Activated CD4-positive, alpha-beta T cell treated with anti-CD3 and anti-CD28 coated beads, Interleukin-2, Interleukin-4, amounts not matched to agents 100 ng/mL and 50 ng/mL, durations not matched to agents 16 hours and 8 hours (primary cell): ENCODE results near the gene CTDP1.
A peak's percentile ranks its signal among the peaks of the same experiment; 100 is the strongest.

Experiments
- DNase-seq: peaks from one replicate; pipeline ENCODE4 v3.0.0-alpha.2; 2020; ENCODE audit warnings: low spot score

The CTDP1 gene, protein sequence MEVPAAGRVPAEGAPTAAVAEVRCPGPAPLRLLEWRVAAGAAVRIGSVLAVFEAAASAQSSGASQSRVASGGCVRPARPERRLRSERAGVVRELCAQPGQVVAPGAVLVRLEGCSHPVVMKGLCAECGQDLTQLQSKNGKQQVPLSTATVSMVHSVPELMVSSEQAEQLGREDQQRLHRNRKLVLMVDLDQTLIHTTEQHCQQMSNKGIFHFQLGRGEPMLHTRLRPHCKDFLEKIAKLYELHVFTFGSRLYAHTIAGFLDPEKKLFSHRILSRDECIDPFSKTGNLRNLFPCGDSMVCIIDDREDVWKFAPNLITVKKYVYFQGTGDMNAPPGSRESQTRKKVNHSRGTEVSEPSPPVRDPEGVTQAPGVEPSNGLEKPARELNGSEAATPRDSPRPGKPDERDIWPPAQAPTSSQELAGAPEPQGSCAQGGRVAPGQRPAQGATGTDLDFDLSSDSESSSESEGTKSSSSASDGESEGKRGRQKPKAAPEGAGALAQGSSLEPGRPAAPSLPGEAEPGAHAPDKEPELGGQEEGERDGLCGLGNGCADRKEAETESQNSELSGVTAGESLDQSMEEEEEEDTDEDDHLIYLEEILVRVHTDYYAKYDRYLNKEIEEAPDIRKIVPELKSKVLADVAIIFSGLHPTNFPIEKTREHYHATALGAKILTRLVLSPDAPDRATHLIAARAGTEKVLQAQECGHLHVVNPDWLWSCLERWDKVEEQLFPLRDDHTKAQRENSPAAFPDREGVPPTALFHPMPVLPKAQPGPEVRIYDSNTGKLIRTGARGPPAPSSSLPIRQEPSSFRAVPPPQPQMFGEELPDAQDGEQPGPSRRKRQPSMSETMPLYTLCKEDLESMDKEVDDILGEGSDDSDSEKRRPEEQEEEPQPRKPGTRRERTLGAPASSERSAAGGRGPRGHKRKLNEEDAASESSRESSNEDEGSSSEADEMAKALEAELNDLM

GRCh38 chr18:79679552-79680099 is at the start of gene CTDP1:
Gene CTDP1 (plus strand): TSS chr18:79679803. CDS start chr18:79679948, 145 bp downstream.
- peak; percentile 88 for DNase-seq

- no peak for DNase-seq
Measured at GRCh38 chr18:79630281-79631095, 49.1 kb upstream of the CTDP1 start.

DNA sequence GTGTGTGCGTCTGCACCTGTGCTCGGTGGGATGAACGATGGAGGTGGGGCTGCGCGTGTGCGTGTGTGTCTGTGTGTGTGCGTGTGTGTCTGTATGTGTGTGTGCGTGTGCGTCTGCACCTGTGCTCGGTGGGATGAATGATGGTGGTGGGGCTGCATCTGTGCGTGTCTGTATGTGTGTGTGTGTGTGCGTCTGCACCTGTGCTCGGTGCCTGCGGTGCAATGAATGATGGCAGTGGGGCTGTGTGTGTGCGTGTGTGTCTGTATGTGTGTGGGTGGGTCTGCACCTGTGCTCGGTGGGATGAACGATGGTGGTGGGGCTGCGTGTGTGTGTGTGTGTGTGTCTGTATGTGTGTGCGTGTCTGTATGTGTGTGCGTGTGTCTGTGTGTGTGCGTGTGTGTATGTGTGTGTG is 48.5 kb upstream of the CTDP1 start:
- DNase-seq, result no peak

- DNase-seq, result no peak
Measured at GRCh38 chr18:79631761-79632446, 47.7 kb upstream of the CTDP1 start.

DNA sequence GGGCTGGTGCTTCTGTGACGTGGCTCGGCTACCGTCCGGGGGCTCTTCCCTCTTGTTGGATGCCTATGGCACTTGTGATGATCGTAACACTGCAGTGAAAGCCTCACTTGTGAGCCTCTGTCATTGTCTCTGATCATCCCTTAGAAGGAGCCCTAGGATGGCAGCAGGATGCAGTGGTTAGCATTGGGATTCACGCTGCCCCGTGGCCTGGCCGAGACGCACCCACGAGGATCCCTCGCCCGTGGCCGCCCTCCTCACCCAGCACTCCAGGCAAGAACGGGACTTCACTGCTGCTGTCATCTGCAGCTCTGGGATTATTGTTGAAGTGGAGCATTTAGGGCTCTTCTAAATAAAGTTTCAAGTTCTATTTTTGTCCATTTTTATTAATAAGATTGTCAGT is 46.8 kb upstream of the CTDP1 start:
- no peak for DNase-seq

GRCh38 chr18:79634186-79634585 is 45.4 kb upstream of the CTDP1 start:
- no peak for DNase-seq

DNA sequence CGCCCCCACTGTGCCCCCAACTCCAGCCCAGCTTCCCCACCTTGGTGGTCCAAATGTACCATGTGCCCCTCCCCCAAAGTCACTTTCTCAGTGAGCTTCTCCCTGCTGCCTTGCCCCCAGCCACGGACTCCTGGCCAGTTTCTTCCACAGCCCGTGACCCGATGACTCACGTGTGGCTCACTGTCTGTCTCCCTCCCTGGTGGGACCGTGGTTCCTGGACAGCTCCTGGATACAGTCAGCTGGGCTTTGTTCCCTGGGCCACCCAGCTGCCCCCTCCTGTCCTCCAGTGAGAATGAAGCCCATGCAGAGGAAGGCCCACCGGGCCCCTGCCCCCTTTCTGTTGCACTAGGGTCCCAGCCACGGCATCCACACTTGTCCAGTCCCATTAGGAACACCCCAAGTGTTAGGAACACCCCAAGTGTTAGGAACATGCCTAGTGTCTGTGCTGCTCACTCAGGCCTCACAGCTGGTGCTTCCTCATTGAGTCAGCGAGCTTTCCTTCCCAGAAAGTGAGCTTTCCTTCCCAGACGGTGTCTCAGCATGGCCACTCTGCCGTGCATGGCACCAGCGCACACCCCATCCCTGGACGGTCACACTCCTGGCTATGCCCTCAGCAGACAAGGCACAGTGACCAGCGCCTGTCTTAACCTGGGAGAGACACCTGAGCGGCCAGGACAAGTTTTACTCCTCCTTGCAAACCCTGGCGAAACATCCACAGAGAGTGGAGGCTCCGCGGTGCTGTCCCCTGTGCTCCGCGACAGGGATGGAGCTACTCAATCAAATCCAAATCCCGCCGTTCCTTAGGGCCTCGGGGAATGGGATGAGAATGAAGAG is 44.8 kb upstream of the CTDP1 start:
- no peak for DNase-seq

- no peak for DNase-seq
Measured at GRCh38 chr18:79635427-79635726, 44.2 kb upstream of the CTDP1 start.

GRCh38 chr18:79637181-79637920 is 42.3 kb upstream of the CTDP1 start:
- DNase-seq, result no peak

DNA sequence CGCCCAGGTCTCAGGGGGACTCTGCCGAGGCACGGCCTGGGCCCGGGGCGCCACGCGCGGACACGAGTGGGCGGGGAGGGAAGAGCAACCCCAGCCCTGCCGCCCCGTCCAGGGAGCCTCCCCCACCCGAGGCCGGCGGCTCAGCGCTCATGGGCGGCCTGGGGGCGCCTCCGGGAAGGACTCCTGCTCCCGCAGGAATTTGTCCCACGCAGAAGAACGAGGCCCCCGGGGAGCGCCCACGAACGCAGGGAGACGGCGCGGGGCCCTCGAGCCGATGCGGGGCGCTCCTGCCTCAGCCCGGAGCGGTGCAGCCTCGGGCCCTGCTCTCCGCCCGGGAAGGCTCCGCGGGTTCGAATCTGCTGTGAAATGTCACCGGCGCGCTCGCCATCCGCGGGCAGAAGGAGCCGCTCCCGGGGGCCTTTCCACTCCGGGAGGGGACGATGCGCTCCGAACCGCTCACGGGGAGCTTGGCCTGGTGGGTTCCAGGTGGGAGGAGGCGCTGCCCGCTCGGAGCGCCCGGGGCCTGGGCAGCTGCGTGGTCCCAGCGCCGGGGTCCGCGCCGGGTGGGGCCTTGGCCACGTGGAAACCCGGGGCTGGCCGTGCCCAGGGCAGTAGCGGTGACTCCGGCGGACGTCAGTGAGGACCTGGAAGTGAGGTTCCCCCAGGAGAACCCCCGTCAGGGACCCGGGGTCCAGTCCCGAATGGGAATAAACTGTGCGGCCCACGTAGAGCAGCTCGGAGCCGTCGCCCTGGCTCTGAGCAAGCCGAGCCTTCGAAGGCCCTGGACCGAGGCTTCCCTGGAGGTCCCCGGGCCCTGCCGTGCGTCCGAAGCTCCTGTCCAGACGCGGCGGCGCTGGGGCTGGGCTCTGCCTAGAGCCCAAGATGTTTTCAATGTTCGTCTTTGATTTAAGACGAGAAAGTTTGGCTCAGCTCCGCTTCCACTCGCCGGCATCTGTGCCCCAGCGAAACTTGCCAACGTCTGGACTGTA is 41.4 kb upstream of the CTDP1 start:
- DNase-seq, result no peak

DNA sequence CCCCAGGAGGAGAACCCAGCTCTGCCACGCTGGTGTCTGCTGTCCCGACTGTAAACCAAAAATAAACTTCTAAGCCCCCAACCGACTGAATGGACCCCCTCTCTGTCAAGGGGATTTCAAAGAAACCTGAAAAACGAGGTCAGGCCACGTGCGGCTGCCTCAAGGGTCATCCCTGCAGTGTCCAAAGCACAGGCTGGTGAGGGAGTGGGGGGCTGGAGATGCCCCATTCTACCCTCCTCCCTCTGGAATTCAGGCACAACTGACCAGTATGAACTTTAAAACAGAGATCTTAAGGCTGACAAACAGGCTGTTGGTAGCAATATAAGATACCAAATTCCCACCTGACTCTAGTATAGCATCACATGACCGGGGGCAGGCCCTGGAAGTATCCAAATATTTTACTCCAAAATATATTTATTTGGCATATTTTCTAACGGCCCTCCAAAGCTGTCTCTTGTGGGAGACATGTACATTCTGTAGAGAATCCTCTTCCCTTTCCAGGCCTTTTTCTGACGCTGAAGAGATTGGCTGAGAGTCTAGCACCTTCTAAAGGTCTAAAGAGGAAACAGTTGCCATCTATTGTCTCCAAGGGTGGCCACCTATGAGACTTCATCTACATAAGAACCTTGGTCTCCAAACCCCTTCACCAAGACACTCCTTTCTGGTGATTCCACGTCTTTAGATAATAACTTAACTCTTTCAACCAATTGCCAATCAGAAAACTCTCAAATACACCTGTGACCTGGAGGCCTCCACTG is 40.4 kb upstream of the CTDP1 start:
- DNase-seq, result no peak

DNA sequence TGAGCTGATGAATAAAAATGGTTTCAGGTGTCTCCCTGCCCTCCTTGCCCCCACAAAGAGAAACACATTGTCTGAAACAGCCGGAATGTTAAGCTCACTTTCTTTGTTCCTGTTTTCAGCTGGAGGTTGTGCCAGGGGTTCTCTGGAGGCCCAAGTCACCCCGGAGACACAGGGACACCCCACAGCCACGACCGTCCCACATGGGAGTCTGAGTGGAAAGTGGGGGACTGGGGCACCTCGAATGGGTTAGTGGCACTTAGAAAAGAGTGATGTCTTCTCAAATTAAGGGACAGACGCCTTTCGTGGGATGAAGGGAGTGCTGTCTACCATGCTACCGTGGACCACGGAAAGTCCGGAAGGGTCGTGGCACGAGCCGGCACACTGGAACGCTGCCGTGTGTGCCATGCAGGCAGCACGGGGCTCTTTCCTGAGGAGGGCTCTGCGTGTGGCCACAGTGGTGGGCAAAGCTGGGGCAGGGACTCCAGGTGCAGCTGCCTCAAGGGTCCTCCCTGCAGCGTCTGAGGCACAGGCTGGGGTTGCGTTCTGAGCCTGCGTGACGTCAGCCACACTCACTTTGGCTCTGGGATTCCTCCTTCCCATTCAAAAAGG is 39.4 kb upstream of the CTDP1 start:
- DNase-seq, result no peak

DNA sequence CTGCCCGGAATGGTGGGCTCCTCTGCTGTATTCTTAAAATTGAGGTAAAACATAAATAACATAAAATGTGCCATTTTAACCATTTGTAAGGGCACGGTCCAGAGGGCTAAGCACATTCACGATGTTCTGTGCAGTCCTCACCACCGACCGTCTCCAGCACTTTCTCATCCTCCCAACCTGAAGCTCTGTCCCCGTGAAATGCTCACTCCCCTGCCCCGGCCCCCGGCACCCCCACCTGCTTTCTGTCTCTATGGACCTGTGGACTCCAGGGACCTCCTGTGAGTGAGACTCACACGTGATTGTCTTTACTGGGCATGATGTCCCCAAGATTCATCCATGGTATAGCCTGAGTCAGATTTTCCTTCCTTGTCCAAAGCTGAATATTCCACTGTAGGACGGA is 38.7 kb upstream of the CTDP1 start:
- no peak for DNase-seq

- DNase-seq, result no peak
Measured at GRCh38 chr18:79641722-79642497, 37.7 kb upstream of the CTDP1 start.

- DNase-seq, result no peak
Measured at GRCh38 chr18:79642626-79643025, 37.0 kb upstream of the CTDP1 start.
